Left lung (tissue), 10 donors: ENCODE measurements around the gene CLK4. TPM values are rescaled to one million over a fixed set of nuclear protein-coding genes. Genes with fewer than 3 reads are reported as not detected.

Experiments
- ATAC-seq: fragments of 200-7000 bp; cut with Tn5 transposase; one replicate; pipeline ENCODE4 v1.9.1; 2020; ENCODE audit warnings: moderate library complexity
- DNase-seq, 4 donors: peaks; one replicate each; pipeline ENCODE4 v3.0.0-alpha.2; 2013 to 2020
- H3K27ac ChIP-seq, 2 donors: fragments of 200-600 bp; sonication (generic) in 1 of 2; one replicate each; pipeline versions ENCODE4 v1.5.0 to v1.8.0; 2020 to 2021
- H3K27me3 ChIP-seq, 2 donors: fragments of 200-600 bp; sonication (generic) in 1 of 2; one replicate each; pipeline versions ENCODE4 v1.5.0 to v1.8.0; 2020 to 2021
- H3K36me3 ChIP-seq, 2 donors: fragments of 200-600 bp; sonication (generic) in 1 of 2; one replicate each; pipeline versions ENCODE4 v1.5.0 to v1.8.0; 2020 to 2021
- H3K4me1 ChIP-seq, 2 donors: fragments of 200-600 bp; one replicate each; pipeline ENCODE4 v1.8.0; 2021
- H3K4me3 ChIP-seq, 2 donors: fragments of 200-600 bp; sonication (generic) in 1 of 2; one replicate each; pipeline versions ENCODE4 v1.5.0 to v1.8.0; 2020 to 2021; ENCODE audit warnings: mild to moderate bottlenecking in 1 of 2
- H3K9me3 ChIP-seq, 2 donors: fragments of 200-600 bp; sonication (generic) in 1 of 2; one replicate each; pipeline versions ENCODE4 v1.5.0 to v1.8.0; 2020 to 2021
- CTCF ChIP-seq, 2 donors: fragments of 200-600 bp; sonication (generic) in 1 of 2; IDR thresholded peaks; one replicate each; pipeline versions ENCODE4 v1.5.0 to v1.8.0; 2021; ENCODE audit warnings: antibody characterized with exemption in 2 of 2
- intact Hi-C, 2 donors: fragments of 100-400 bp; cut with DNase I; formaldehyde crosslinking; loops; one replicate each; pipeline versions ENCODE4 v1.11.2 to v1.14.2; 2022
- polyA plus RNA-seq, 6 donors: library from polyadenylated mRNA; unstranded; fragments of 120-200 nt; gene quantifications; one replicate each; pipeline ENCODE4 v1.2.1, GENCODE V29; 2013; ENCODE audit not compliant: insufficient read length in 6 of 6
- total RNA-seq, 2 donors: library from RNA; stranded (reverse); fragmentation: NEBNext Ultra II Directional; extraction: Animal tissue kit (Norgen Biotek cat#: 25700); gene quantifications; one replicate each; pipeline ENCODE4 v1.2.1, GENCODE V29; 2021
- donor health status: DM: no; HTN: yes; CAD: no.
- donor health status: DM: no; HTN: no; CAD: no.

The CLK4 gene
- total and polyA plus RNA-seq, 8 donors, result 21.0 to 95.2 (median 75.3) TPM

- no peaks in the 10 kb centered on the region for H3K36me3 ChIP-seq
- TF ChIP-seq CTCF (IDR thresholded peaks at IDR 0.05), result no peak
- H3K4me1 ChIP-seq, result no peaks in the 10 kb centered on the region
- peaks cover 0 to 32% of the 10 kb centered on the region in 2 donors for H3K27me3 ChIP-seq
- no peaks in the 10 kb centered on the region for H3K9me3 ChIP-seq
- no peak overlapping the region for H3K4me3 ChIP-seq
- DNase-seq, result no peak
- no peak overlapping the region for H3K27ac ChIP-seq
- intact Hi-C loops, result loop anchor here in 1 of 2 donors (10.0 kb wide), 1 partner anchor 308 kb away; no protein-coding TSS in a partner anchor
- ATAC-seq, result no peak
These were observed 43.6 kb downstream of the CLK4 start for GRCh38 chr5:178583279-178583678.

- ATAC-seq (no peak), DNase-seq (no peak)
- intact Hi-C loops, result loop anchor here in 1 of 2 donors (10.0 kb wide), 1 partner anchor 307 kb away; no protein-coding TSS in a partner anchor
- Histone ChIP-seq H3K27me3 (peaks cover 5 to 32% of the 10 kb centered on the region in 2 donors), H3K36me3 (no peaks in the 10 kb centered on the region), H3K27ac (no peak overlapping the region), H3K4me3 (no peak overlapping the region), H3K4me1 (no peaks in the 10 kb centered on the region), H3K9me3 (no peaks in the 10 kb centered on the region)
- TF ChIP-seq CTCF (IDR thresholded peaks at IDR 0.05), result no peak
These were observed 44.6 kb downstream of the CLK4 start for GRCh38 chr5:178582291-178582690.

GRCh38 chr5:178581621-178582020 lies 45.2 kb downstream of the CLK4 start:
- Histone ChIP-seq H3K36me3 (no peaks in the 10 kb centered on the region), H3K4me3 (no peak overlapping the region), H3K9me3 (no peaks in the 10 kb centered on the region), H3K4me1 (peaks cover 0 to 1% of the 10 kb centered on the region in 2 donors), H3K27ac (no peak overlapping the region), H3K27me3 (peaks cover 12 to 33% of the 10 kb centered on the region in 2 donors)
- no peak for TF ChIP-seq CTCF (IDR thresholded peaks at IDR 0.05)
- DNase-seq, result no peak
- intact Hi-C loops, result loop anchor here in 1 of 2 donors (10.0 kb wide), 1 partner anchor 307 kb away; no protein-coding TSS in a partner anchor
- ATAC-seq, result no peak

GRCh38 chr5:178580271-178580955 lies 46.4 kb downstream of the CLK4 start:
- TF ChIP-seq CTCF (IDR thresholded peaks at IDR 0.05), result no peak
- DNase-seq (no peak), ATAC-seq (no peak)
- Histone ChIP-seq H3K36me3 (no peaks in the 10 kb centered on the region), H3K4me3 (no peak overlapping the region), H3K27ac (no peak overlapping the region), H3K4me1 (peaks cover 0 to 5% of the 10 kb centered on the region in 2 donors), H3K27me3 (peaks cover 22 to 45% of the 10 kb centered on the region in 2 donors), H3K9me3 (no peaks in the 10 kb centered on the region)
- intact Hi-C loops, result loop anchor here in 1 of 2 donors (10.0 kb wide), 1 partner anchor 306 kb away; no protein-coding TSS in a partner anchor

- TF ChIP-seq CTCF (IDR thresholded peaks at IDR 0.05), result no peak
- peaks cover 22 to 52% of the 10 kb centered on the region in 2 donors for H3K27me3 ChIP-seq
- no peaks in the 10 kb centered on the region for H3K36me3 ChIP-seq
- intact Hi-C loops, result no loop called here
- H3K4me1 ChIP-seq, result peaks cover 0 to 5% of the 10 kb centered on the region in 2 donors
- no peak overlapping the region for H3K27ac ChIP-seq
- ATAC-seq (no peak), DNase-seq (no peak)
- H3K4me3 ChIP-seq, result no peak overlapping the region
- H3K9me3 ChIP-seq, result no peaks in the 10 kb centered on the region
These were observed 48.9 kb downstream of the CLK4 start for GRCh38 chr5:178577944-178578343.
